Spleen (tissue), 11 donors: ENCODE data around the gene ALMS1. TPM values are rescaled to one million over a fixed set of nuclear protein-coding genes. Genes with fewer than 3 reads are reported as not detected.
"Not testable (repeated sequence)": the region's sequence is repeated elsewhere in the genome, so short reads cannot be mapped to it uniquely, and the experiment has no call there.

Source experiments
- DNase-seq: peaks from one replicate; pipeline ENCODE4 v3.0.0-alpha.2; 2020
- H3K27ac ChIP-seq, 8 donors: fragments of 200-600 bp; sonication (generic) in 7 of 8; 1 replicate in 4 of 8; 2 replicates in 4 of 8; pipeline versions ENCODE4 v1.5.0 to v1.8.0; 2016 to 2021; ENCODE audit warnings: inconsistent platforms in 4 of 8, mild to moderate bottlenecking in 4 of 8, moderate library complexity in 1 of 8
- H3K27me3 ChIP-seq, 7 donors: fragments of 200-600 bp; sonication (generic) in 6 of 7; replicated peaks in 1 of 7; 1 replicate in 4 of 7; 2 replicates in 3 of 7; pipeline versions ENCODE4 v1.5.0 to v1.8.0; 2016 to 2021; ENCODE audit warnings: inconsistent platforms in 3 of 7, mild to moderate bottlenecking in 1 of 7
- H3K36me3 ChIP-seq, 6 donors: fragments of 200-600 bp; sonication (generic) in 5 of 6; 1 replicate in 4 of 6; 2 replicates in 2 of 6; pipeline versions ENCODE4 v1.5.0 to v1.8.0; 2016 to 2021; ENCODE audit warnings: inconsistent platforms in 2 of 6
- H3K4me1 ChIP-seq, 6 donors: fragments of 200-600 bp; sonication (generic) in 5 of 6; 1 replicate in 3 of 6; 2 replicates in 3 of 6; pipeline versions ENCODE4 v1.5.0 to v1.8.0; 2016 to 2021; ENCODE audit warnings: inconsistent platforms in 3 of 6
- H3K4me3 ChIP-seq, 8 donors: fragments of 200-600 bp; sonication (generic) in 7 of 8; 1 replicate in 4 of 8; 2 replicates in 4 of 8; pipeline versions ENCODE4 v1.5.0 to v1.8.0; 2016 to 2021; ENCODE audit warnings: inconsistent platforms in 4 of 8, mild to moderate bottlenecking in 4 of 8, moderate library complexity in 2 of 8
- H3K9me3 ChIP-seq, 8 donors: fragments of 200-600 bp; sonication (generic) in 7 of 8; 1 replicate in 4 of 8; 2 replicates in 4 of 8; pipeline versions ENCODE4 v1.5.0 to v1.8.0; 2016 to 2021; ENCODE audit warnings: inconsistent platforms in 4 of 8
- CTCF ChIP-seq, 11 experiments: fragments of 200-600 bp in 7 of 11; fragments of 450-650 bp in 4 of 11; sonication (generic) in 4 of 11; IDR thresholded peaks in 8 of 11; conservative IDR thresholded peaks in 3 of 11; 1 replicate in 7 of 11; 2 replicates in 4 of 11; pipeline versions ENCODE4 v1.4.0 to v1.8.0; 2016 to 2021; ENCODE audit warnings: antibody characterized with exemption in 11 of 11, inconsistent platforms in 4 of 11, mild to moderate bottlenecking in 1 of 11
- POLR2A ChIP-seq, 3 donors: fragments of 450-650 bp; IDR thresholded peaks; one replicate each; pipeline ENCODE4 v1.5.1; 2017; ENCODE audit warnings: antibody characterized with exemption in 3 of 3, mild to moderate bottlenecking in 1 of 3
- POLR2AphosphoS5 ChIP-seq, 3 donors: sonication (generic); formaldehyde crosslinking; IDR thresholded peaks; one replicate each; pipeline ENCODE4 v1.5.1; 2017; ENCODE audit warnings: antibody characterized with exemption in 3 of 3
- WGBS, 5 donors: extraction: QIAGEN DNeasy Blood & Tissue Kit in 3 of 5; methylation state at CpG; one replicate each; pipeline versions ENCODE4 v1.1.5 to v1.1.7; 2013 to 2018; 5-methylcytosine and 5-hydroxymethylcytosine counted together
- intact Hi-C: fragments of 100-400 bp; cut with DNase I; formaldehyde crosslinking; loops from one replicate; pipeline ENCODE4 v1.15.0; 2023; ENCODE audit warnings: low total_unique reads
- polyA plus RNA-seq, 3 donors: library from polyadenylated mRNA; stranded (reverse); fragments of 200-250 nt; gene quantifications; one replicate each; pipeline ENCODE4 v1.2.1, GENCODE V29; 2013
- total RNA-seq, 7 donors: library from RNA; depleted of rRNA in 3 of 7; stranded (reverse); fragments of >200 nt in 3 of 7; fragmentation: NEBNext Ultra II Directional in 4 of 7; extraction: Animal tissue kit (Norgen Biotek cat#: 25700) in 4 of 7; gene quantifications; one replicate each; pipeline versions ENCODE4 v1.1.0 to v1.2.1, GENCODE V29; 2016 to 2021
- donor health status: healthy with polysubstance abuse.
- donor health status: DM: no; HTN: no; CAD: no; lungs with moderate emphysema.
- donor health status: DM: no; HTN: no; CAD: no.
- donor health status: Bipolar disorder and iron deficiency.
- donor health status: healthy.
- donor health status: DM: no; HTN: no; CAD: no.
- donor health status: DM: yes; HTN: yes; CAD: no.

ALMS1 gene
- total and polyA plus RNA-seq, 10 donors = 3.8 to 34.2 (median 17.7) TPM

DNA sequence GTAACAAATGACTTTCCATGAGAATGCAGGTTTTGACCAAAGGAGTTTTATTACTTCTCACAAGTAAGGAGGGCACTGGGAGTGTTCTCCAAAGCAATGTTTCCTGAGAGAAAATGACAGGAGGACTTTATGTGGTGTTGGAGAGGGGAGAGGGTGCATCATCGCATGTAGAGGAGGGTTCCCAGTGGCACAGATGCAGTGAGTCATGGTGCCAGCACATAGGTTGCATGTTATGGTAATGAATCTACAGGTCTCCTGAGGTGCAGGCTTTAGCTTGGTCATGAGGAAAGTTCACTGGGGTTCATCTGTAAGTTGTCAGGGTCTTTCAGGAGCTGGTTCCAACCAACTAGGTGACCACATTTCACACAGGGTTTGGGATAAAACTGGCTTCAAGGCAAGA lies 226.2 kb downstream of the ALMS1 start:
- no peak for DNase-seq
- Histone ChIP-seq H3K4me1 (no peaks in the 10 kb centered on the region), H3K4me3 (no peak overlapping the region), H3K27me3 (no peaks in the 10 kb centered on the region), H3K36me3 (peaks cover 0 to 38% (median 5%) of the 10 kb centered on the region in 6 donors), H3K9me3 (no peaks in the 10 kb centered on the region), H3K27ac (no peak overlapping the region)
- 80 to 100% (median 93%) methylated on average over 1 of the region's 1 CpG for WGBS, 5 donors
- intact Hi-C loops = no loop called here
- TF ChIP-seq POLR2AphosphoS5 (IDR thresholded peaks at IDR 0.05) (no peak), POLR2A (IDR thresholded peaks at IDR 0.05) (no peak), CTCF (IDR thresholded peaks at IDR 0.05 in 8 of 11, conservative IDR thresholded peaks at IDR 0.05 in 3 of 11) (no peak)

- TF ChIP-seq CTCF (IDR thresholded peaks at IDR 0.05 in 8 of 11, conservative IDR thresholded peaks at IDR 0.05 in 3 of 11) (no peak), POLR2A (IDR thresholded peaks at IDR 0.05) (no peak), POLR2AphosphoS5 (IDR thresholded peaks at IDR 0.05) (no peak)
- 56 to 89% (median 84%) methylated on average over 3 of the region's 3 CpGs for WGBS, 5 donors
- no peak for DNase-seq
- Histone ChIP-seq H3K36me3 (peaks cover 0 to 27% (median 0%) of the 10 kb centered on the region in 6 donors), H3K27me3 (no peaks in the 10 kb centered on the region), H3K4me1 (no peaks in the 10 kb centered on the region), H3K9me3 (no peaks in the 10 kb centered on the region), H3K27ac (no peak overlapping the region), H3K4me3 (no peak overlapping the region)
- intact Hi-C loops = no loop called here
Measured at GRCh38 chr2:73614105-73614504, 228.5 kb downstream of the ALMS1 start.

DNA sequence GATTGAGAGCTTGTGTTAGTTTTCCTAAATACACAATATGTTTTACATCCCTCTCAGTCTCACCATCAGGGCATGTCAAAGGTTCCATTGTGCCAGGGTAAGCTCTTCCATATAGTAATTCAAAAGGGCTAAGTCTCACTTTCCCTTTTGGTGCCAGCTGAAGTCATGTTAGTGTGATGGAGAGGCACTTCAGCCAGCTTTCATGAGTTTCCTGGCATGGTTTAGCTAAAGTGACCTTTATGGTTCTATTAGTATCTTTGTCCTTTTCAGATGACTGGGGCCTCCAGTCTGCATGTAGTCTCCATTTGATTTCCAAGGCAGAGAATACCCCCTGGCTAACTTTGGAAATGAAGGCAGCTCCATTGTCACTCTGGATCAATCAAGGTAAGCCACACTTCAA lies 229.4 kb downstream of the ALMS1 start:
- no peak for DNase-seq
- no peaks in the 10 kb centered on the region for H3K27me3 ChIP-seq

GRCh38 chr2:73619925-73620324 lies 234.3 kb downstream of the ALMS1 start:
- WGBS, 5 donors = 74 to 80% (median 77%) methylated on average over 3 of the region's 3 CpGs
- H3K36me3 ChIP-seq, DNase-seq, intact Hi-C loops, H3K9me3 ChIP-seq, H3K27ac ChIP-seq, H3K27me3 ChIP-seq, H3K4me1 ChIP-seq, H3K4me3 ChIP-seq: not testable (repeated sequence)
- TF ChIP-seq CTCF (IDR thresholded peaks at IDR 0.05 in 8 of 11, conservative IDR thresholded peaks at IDR 0.05 in 3 of 11) = peak in 2 of 11 experiments; percentile 4 to 10

More for the DNA sequence above, 229.4 kb downstream of the ALMS1 start:
- TF ChIP-seq POLR2A (IDR thresholded peaks at IDR 0.05) (no peak), POLR2AphosphoS5 (IDR thresholded peaks at IDR 0.05) (no peak), CTCF (IDR thresholded peaks at IDR 0.05 in 8 of 11, conservative IDR thresholded peaks at IDR 0.05 in 3 of 11) (no peak)
- Histone ChIP-seq H3K36me3 (peaks cover 0 to 21% (median 0%) of the 10 kb centered on the region in 6 donors), H3K27ac (no peak overlapping the region), H3K9me3 (no peaks in the 10 kb centered on the region), H3K4me1 (no peaks in the 10 kb centered on the region), H3K4me3 (no peak overlapping the region)
- intact Hi-C loops = no loop called here

- intact Hi-C loops, H3K4me3 ChIP-seq, H3K27me3 ChIP-seq, H3K27ac ChIP-seq, H3K4me1 ChIP-seq, DNase-seq, H3K36me3 ChIP-seq, H3K9me3 ChIP-seq: not testable (repeated sequence)
Measured at GRCh38 chr2:73624036-73624435, 238.4 kb downstream of the ALMS1 start.

- H3K27ac ChIP-seq, H3K4me1 ChIP-seq, intact Hi-C loops, H3K9me3 ChIP-seq, H3K27me3 ChIP-seq, H3K36me3 ChIP-seq, DNase-seq, H3K4me3 ChIP-seq: not testable (repeated sequence)
- WGBS, 5 donors = 67 to 90% (median 82%) methylated on average over 1 to 9 of the region's 9 CpGs
Measured at GRCh38 chr2:73624625-73625024, 239.0 kb downstream of the ALMS1 start.

DNA sequence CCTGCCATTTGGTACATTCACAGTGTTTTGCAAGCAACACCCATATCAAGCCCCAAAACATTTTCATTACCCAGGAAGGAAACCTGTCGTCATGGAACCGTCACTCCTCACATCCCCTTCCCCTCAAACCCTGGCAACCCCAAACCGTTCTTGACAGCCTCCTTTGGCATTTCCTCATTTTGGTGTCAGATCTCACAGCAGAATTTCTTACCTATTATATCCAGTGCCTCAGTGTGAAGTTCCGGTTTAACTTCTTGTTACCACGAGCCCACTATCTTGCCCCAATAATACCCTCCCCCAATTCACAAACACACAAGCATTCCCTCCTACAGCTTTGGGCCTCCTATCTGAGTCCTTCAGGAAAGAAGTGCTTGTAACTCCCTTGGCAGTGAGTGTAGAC lies 240.6 kb downstream of the ALMS1 start:
- H3K4me1 ChIP-seq, intact Hi-C loops, H3K4me3 ChIP-seq, DNase-seq, H3K36me3 ChIP-seq, H3K27me3 ChIP-seq, H3K9me3 ChIP-seq: not testable (repeated sequence)
- WGBS, 5 donors = 11 to 24% (median 16%) methylated on average over 4 to 5 of the region's 5 CpGs
- H3K27ac ChIP-seq = peak overlapping the region in 2 of 8 donors; percentile 47 to 65
